Fibroblast of skin of right quadriceps (primary cell): ENCODE results near the gene ABLIM1.
"Not testable (repeated sequence)": the region's sequence is repeated elsewhere in the genome, so short reads cannot be mapped to it uniquely, and the experiment has no call there.

Source experiments
- DNase-seq: peaks from one replicate; pipeline ENCODE4 v3.0.0-alpha.2; 2013

ABLIM1 gene

DNA sequence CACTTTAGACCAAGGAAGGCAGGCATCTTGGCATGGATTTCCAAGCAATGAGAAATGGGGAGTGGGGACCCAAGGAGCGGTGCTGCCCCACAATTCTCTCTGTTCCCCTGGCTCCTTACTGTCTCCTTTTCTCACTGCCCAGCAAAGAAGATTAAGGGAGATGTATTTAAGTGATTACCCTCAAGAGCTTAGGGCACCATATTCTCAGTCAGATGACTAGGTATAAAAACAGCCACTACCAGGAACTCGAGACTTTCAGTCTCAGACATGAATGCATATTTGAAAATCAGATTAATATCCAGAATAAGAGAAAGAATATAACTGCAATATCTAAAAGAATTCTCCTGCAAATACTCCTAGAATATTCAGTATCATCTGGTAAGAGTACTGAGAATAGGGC is at the start of gene ABLIM1:
TSS of gene ABLIM1 (minus strand) at position 101 of the 400 bp plus-strand sequence. CDS start at position 26, 75 bp downstream.
- no peak for DNase-seq

- DNase-seq = no peak
Observed at GRCh38 chr10:114706458-114707055, 48.5 kb upstream of the ABLIM1 start.

DNA sequence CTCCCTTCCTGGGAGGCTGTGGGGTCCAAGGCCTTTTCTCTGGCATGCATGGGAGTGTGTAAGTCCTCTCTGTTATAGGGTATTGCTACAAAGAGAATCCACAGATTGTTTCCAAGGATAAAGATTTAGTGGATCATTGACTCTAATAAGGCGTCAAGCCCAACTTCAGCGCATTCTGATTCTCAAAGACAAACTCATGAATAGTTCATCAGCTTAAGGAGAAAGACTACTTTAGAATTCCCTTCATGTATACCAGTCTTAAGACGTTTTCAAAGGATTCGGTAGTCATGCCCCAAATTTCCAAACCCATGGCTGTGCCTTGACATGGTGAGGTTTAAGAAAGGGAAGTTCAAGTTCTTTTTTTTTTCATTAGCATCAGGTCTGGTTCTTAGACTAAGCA is 46.6 kb upstream of the ABLIM1 start:
- DNase-seq = no peak

- peak; percentile 37 for DNase-seq
Observed at GRCh38 chr10:114703377-114704107, 45.5 kb upstream of the ABLIM1 start.

DNA sequence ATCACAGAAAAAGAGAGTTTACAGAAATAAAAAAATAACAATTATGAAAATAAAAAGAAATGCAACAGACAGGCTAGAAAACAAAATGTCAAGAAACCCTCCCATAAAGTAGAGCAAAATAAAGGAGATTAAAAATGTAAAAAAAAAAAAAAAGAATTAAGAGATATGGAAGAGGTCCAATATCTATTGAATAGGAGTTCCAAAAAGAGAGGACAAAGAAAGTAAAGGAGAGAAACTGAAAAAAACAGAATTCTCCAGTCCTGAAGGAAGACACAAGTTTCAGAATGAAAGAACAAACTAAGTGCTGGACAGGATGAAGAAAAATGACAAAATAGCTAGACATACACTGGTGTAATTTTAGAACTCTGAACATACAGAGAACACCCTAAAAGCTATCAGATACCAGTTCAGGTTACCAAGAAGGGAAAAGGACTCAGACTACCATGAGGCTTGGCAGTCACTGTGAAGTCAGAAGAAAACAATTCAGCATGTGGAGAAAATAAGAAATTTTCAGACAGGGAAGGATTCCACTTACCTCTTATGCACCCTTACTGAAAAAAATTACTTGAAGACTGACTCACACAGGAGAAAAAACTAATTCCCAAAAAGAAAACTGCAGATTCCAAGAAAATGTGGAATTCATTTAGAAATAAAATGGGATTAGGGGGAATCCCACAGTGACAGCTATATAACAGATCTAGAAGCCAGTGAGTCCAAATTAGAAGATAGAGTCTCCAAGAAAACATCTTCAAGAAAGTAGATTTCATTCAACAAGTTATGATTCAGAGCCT is 40.4 kb upstream of the ABLIM1 start:
- DNase-seq = peak; percentile 69

GRCh38 chr10:114697061-114697598 is 39.1 kb upstream of the ABLIM1 start:
- no peak for DNase-seq

GRCh38 chr10:114696301-114696700 is 38.2 kb upstream of the ABLIM1 start:
- not testable (repeated sequence) for DNase-seq

DNA sequence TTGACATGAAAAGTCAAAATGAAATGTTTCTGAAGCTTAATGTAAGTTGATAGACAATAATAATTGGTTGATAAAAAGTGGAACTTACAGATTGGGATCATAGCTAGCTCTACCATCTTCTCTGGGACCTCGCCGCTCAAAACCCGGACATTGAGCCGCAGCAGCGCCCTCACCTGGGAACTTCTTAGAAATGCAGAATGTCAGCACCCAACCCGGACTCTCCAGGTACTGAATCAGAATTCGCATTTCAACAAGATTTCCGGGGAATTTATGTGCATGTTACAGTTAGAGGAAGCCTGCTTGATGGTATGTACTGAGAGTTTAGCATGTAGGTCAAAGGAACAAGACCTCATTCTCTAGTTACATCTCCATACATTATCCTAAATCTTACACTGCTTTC is 36.7 kb upstream of the ABLIM1 start:
- no peak for DNase-seq

DNA sequence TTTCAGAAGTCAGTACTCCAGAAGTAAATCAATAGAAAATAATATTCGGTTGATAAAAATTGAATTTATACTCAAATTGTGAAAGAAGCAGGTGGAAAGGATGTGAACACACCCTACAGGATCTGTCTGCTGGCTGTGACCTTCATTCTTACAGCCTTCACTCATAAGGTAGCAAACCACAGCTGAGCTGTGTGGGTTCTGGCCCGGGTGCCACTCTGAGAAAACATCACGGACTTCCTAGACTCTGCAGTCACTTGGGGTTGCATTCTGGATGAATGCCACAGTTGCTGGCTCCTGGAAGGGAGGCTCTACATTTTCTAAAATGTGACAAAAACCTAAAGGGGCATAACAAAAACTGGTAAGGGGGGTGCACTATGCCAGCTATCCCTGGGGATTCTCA is 36.0 kb upstream of the ABLIM1 start:
- no peak for DNase-seq

DNA sequence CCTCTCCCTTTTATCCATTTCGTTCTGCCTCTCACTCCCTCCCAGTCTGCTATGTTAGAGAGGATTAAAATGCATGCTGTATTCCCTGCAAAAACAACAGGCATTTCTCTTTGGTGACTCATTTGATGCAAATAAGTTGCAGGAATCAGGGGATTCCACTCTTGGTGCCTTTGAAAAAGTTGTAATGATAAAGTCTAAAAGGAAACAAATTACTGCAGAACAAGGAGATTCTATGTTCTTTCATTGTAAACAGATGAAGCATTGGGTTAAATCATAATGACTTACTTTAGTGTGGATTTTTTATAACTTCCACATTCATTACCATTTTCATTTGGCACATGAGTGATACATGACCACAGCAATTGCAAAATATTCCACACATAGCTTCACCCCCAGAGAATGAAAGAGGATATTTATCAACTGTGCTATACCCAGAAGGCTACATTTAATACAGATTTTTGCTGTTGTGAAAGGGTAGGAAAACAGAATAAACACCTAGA is 33.4 kb upstream of the ABLIM1 start:
- peak; percentile 80 for DNase-seq

GRCh38 chr10:114688786-114689185 is 30.7 kb upstream of the ABLIM1 start:
- no peak for DNase-seq

GRCh38 chr10:114687459-114687858 is 29.4 kb upstream of the ABLIM1 start:
- no peak for DNase-seq

DNA sequence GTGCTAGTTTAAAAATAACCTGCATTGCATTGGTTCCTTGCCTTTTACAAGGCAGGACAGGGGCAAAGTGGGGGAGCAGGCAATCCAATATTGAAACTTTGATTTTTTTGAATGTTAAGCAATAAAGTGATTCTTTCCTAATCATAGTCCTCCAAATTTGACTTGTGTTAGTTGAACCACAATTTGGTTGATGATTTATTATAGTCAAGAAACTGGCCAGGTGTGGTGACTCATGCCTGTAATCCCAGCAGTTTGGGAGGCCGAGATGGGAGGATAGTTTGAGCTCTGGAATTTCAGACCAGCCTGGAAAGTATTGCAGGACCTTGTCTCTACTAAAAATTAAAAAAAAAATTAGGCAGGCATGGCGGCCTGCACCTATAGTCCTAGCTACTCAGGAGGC is 27.9 kb upstream of the ABLIM1 start:
- no peak for DNase-seq

GRCh38 chr10:114685456-114685855 is 27.4 kb upstream of the ABLIM1 start:
- DNase-seq = no peak

DNA sequence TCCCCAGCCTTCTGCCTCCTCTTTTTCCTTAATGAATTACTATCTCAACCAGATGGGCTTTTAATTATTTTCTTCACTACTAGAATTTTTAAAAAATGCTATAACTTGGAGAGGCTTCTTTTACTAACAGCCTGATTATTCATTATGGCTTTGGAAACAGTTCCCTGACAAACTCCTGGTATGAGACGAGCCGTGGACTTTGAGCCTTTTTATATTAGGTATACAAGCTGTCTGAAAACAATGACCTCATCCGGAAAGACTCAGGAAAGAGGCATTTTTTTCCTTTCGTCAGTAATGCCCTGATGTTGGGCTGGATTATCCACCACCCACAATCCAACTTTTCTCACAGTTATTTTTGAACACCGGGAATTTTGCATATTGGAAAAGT is 26.7 kb upstream of the ABLIM1 start:
- DNase-seq = peak; percentile 75

DNA sequence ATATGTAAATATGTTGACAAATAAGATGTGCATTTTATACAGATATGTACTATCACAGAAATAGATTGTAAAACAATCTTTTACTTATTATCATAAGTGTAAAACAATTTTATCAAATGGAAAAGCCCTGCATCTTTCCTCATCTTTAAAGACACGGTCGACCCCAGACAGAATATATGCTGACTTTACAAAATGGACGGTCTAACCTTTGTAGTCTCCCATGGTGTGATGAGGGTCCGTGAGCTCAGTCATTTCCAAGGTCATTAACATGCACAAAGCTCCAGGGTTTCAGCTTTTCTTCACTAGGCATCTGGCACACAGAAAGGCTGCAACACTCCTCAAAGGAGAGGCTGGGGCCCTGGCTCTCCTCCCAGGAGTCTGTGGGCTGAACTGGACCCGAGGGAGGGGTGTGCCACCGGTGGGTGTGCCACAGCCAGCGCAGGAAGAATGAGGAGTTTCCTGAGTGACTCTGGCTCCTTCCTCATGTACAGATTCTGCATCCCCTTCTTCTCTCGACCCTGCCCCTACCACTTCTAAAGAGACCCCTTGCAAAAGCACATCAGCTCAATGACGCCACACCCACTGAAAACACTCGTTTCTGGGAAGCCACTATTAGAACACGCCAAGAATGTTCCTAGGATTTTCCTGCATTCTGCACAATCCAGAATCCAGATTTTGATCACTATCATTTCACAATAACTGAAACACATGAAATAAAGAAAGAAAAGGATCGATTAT is 26.2 kb upstream of the ABLIM1 start:
- DNase-seq = peak; percentile 48

DNA sequence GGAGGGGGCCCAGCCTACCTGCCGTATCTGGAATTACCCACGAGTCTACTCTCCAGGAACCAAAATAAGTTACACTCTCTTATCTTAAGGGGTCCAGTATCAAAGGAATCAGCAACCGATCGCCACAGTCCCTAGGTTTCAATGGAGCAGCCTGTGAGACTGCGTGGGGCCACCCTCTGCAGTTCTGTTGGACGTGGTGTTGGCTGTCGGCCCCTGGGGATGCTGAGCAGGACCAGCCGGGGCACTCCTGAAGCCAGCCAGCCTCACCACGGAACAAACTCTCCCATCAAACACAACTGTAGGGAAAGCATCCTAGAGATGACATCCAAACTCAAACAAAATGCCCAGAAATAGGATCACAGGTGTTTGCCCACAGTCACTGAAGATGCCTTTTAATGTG is 25.5 kb upstream of the ABLIM1 start:
- DNase-seq = no peak

DNA sequence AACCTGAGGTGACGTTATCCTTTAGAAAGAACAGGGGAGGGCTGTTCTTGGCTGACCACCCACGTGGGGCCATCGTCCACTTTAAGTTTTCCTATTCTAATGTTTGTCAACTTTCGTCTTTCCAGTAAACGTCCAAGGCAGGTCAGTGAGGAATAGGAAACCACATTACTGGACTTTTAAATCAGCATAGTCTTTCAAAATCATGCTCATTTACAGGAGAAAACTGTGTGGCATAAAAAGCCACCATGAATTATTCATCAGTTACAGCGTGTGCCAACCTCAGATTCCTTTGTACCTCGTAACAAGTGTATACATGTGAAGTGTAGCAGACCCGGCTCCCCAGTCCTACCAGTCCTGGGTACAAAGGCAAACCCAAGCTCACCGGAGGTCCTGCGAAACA is 25.1 kb upstream of the ABLIM1 start:
- DNase-seq = no peak

DNA sequence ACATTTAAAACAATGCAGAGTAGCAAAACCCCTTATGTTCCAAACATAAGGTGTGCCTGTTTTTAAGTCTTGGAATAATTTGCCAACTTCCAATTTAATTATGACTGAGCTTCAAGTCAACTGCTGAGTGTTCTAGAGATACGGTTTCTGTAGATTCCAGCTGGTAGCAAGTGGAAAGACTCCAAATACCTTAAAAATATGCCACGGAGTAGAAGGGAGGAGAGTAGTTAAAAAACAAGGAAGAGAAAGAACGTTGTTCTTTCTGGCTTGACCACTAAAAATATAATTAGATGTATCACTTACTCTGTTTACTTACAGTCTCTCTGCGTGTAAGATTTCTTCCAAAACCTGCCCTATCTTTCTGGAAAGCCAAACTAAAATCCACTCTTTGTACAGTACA is 24.5 kb upstream of the ABLIM1 start:
- no peak for DNase-seq

DNA sequence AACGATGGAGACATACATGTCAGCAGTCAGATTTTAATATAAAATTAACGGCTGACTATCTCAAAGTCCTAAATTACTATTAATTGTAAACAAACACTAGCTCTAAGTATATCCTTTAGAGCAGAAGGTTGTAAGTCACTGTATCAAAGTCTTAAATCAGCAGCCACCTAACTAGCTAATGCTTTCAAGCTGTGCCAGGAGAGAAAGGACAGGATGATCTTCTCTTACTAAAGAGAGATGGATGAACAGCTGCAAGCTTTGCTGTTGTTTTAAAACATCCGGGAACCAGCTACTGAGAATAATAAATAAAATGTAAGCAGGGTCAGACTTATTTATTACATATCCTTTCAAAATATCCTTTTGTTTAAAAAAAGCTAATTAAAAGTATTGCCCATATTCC is 24.0 kb upstream of the ABLIM1 start:
- DNase-seq = no peak

DNA sequence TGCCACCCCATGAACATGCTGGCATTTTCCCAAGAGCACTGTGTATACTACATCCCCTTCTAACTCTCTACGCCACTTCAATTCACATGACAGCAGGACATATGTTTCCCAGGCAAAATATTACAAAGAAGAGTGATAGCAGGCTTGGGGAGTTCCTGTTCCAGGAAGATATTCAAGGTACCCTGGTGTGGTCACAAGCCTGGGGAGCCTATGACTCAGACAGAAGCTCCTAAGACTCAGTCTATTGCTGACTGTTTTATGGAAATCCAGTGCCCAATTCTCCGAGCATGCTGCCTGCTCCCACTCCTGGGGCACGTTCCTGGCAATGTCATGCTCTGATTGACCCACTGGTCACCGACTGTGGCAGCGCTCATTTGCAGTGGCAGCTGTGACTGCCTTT is 23.5 kb upstream of the ABLIM1 start:
- no peak for DNase-seq

- DNase-seq = no peak
Observed at GRCh38 chr10:114680543-114681117, 22.6 kb upstream of the ABLIM1 start.
